ENCODE results near the gene INHBA.

The INHBA gene

GRCh38 chr7:41710838-41711237, 7.9 kb upstream of the INHBA start:
- DNase-seq = no peak

- DNase-seq = no peak
Measured at GRCh38 chr7:41709621-41710020, 6.7 kb upstream of the INHBA start.

GRCh38 chr7:41708581-41709358, 5.9 kb upstream of the INHBA start:
- no peak for DNase-seq

- DNase-seq = no peak
Measured at GRCh38 chr7:41706228-41706930, 3.5 kb upstream of the INHBA start.

GRCh38 chr7:41705109-41705901, 2.4 kb upstream of the INHBA start:
- peak; percentile 92 for DNase-seq

GRCh38 chr7:41701068-41701941, 1.6 kb downstream of the INHBA start:
- DNase-seq = no peak

- DNase-seq = peak; percentile 52
Measured at GRCh38 chr7:41700044-41700471, 2.8 kb downstream of the INHBA start.

- DNase-seq = peak; percentile 59
Measured at GRCh38 chr7:41699516-41699915, 3.4 kb downstream of the INHBA start.

GRCh38 chr7:41698726-41699125, 4.2 kb downstream of the INHBA start:
- DNase-seq = no peak

GRCh38 chr7:41698114-41698513, 4.8 kb downstream of the INHBA start:
- DNase-seq = no peak

GRCh38 chr7:41696323-41696916, 6.5 kb downstream of the INHBA start:
- peak; percentile 88 for DNase-seq

- DNase-seq = peak; percentile 48
Measured at GRCh38 chr7:41695661-41696322, 7.1 kb downstream of the INHBA start.

GRCh38 chr7:41694495-41694894, 8.4 kb downstream of the INHBA start:
- no peak for DNase-seq

- DNase-seq = no peak
Measured at GRCh38 chr7:41693150-41693997, 9.5 kb downstream of the INHBA start.

GRCh38 chr7:41692251-41692650, 10.6 kb downstream of the INHBA start:
- no peak for DNase-seq

GRCh38 chr7:41691286-41692190, 11.4 kb downstream of the INHBA start:
- DNase-seq = no peak

GRCh38 chr7:41689815-41690214, 13.1 kb downstream of the INHBA start:
- DNase-seq = no peak

GRCh38 chr7:41688906-41689305, 14.0 kb downstream of the INHBA start:
- DNase-seq = no peak

- DNase-seq = no peak
Measured at GRCh38 chr7:41688012-41688625, 14.8 kb downstream of the INHBA start.

Data from right hindlimb (tissue), 1 donor.